ENCODE measurements around the gene EDARADD.

DNA sequence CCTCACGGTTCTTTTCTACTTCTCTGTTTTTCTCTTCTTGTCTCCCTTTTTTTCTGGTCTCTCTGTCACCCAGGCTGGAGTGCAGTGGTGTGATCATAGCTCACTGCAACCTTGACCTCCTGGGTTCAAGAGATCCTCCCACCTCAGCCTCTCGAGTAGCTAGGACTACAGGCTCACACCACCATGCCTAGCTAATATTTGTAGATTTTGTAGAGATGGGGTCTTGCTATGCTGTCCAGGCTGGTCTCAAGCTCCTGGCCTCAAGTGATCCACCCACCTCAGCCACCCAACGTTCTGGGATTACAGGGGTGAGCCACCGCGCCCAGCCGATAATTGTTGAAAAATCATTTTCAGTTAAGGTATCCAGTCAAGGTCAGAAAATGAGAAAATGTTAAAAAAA is 103.8 kb downstream of the EDARADD start:
- TF ChIP-seq, protein P1, sequence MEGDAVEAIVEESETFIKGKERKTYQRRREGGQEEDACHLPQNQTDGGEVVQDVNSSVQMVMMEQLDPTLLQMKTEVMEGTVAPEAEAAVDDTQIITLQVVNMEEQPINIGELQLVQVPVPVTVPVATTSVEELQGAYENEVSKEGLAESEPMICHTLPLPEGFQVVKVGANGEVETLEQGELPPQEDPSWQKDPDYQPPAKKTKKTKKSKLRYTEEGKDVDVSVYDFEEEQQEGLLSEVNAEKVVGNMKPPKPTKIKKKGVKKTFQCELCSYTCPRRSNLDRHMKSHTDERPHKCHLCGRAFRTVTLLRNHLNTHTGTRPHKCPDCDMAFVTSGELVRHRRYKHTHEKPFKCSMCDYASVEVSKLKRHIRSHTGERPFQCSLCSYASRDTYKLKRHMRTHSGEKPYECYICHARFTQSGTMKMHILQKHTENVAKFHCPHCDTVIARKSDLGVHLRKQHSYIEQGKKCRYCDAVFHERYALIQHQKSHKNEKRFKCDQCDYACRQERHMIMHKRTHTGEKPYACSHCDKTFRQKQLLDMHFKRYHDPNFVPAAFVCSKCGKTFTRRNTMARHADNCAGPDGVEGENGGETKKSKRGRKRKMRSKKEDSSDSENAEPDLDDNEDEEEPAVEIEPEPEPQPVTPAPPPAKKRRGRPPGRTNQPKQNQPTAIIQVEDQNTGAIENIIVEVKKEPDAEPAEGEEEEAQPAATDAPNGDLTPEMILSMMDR (IDR thresholded peaks at IDR 0.05), result no peak
- no peak for TF ChIP-seq ZFX (IDR thresholded peaks at IDR 0.05; ENCODE audit: borderline replicate concordance)
